Pancreas (tissue), 10 donors: ENCODE results near the gene PHGDH. TPM values are rescaled to one million over a fixed set of nuclear protein-coding genes. Genes with fewer than 3 reads are reported as not detected.
A peak's percentile ranks its signal among the peaks of the same experiment; 100 is the strongest.

Experiments used
- ATAC-seq, 4 donors: fragments of 200-7000 bp; cut with Tn5 transposase; one replicate each; pipeline versions ENCODE4 v1.8.0 to v1.9.1; 2020; ENCODE audit warnings: mild to moderate bottlenecking in 4 of 4, moderate library complexity in 4 of 4
- DNase-seq, 6 donors: peaks; one replicate each; pipeline ENCODE4 v3.0.0-alpha.2; 2020
- FAIRE-seq: peaks from 2 replicates; lab custom pipeline; 2012; peaks lifted over from hg19 to GRCh38; lab: Jason Lieb, UNC
- H3K27ac ChIP-seq, 4 donors: fragments of 200-600 bp; sonication (generic); 1 replicate in 3 of 4; 2 replicates in 1 of 4; pipeline versions ENCODE4 v1.5.0 to v1.8.0; 2020
- H3K27me3 ChIP-seq, 4 donors: fragments of 200-600 bp; one replicate each; pipeline ENCODE4 v1.8.0; 2021
- H3K36me3 ChIP-seq, 3 donors: fragments of 200-600 bp; sonication (generic) in 1 of 3; one replicate each; pipeline versions ENCODE4 v1.5.0 to v1.8.0; 2020 to 2021
- H3K4me1 ChIP-seq, 3 donors: fragments of 200-600 bp; one replicate each; pipeline ENCODE4 v1.8.0; 2021
- H3K4me3 ChIP-seq, 4 donors: fragments of 200-600 bp; sonication (generic) in 2 of 4; one replicate each; pipeline versions ENCODE4 v1.5.0 to v1.8.0; 2020 to 2021
- H3K9me3 ChIP-seq, 4 donors: fragments of 200-600 bp; one replicate each; pipeline ENCODE4 v1.8.0; 2021
- CTCF ChIP-seq, 4 donors: fragments of 200-600 bp; sonication (generic) in 3 of 4; IDR thresholded peaks; one replicate each; pipeline versions ENCODE4 v1.5.0 to v1.8.0; 2021; ENCODE audit warnings: antibody characterized with exemption in 4 of 4
- WGBS, 2 donors: extraction: QIAGEN DNeasy Blood & Tissue Kit; methylation state at CpG; one replicate each; pipeline ENCODE4 v1.1.7; 2013; 5-methylcytosine and 5-hydroxymethylcytosine counted together
- intact Hi-C, 3 donors: fragments of 100-400 bp; cut with DNase I; formaldehyde crosslinking; loops; one replicate each; pipeline versions ENCODE4 v1.11.1 to v1.14.2; 2022
- polyA plus RNA-seq, 2 donors: library from polyadenylated mRNA; stranded (reverse); fragments of 200-250 nt; gene quantifications; one replicate each; pipeline ENCODE4 v1.2.3, GENCODE V29; 2013
- total RNA-seq, 6 donors: library from RNA; stranded (reverse); fragmentation: NEBNext Ultra II Directional in 4 of 6; extraction: Animal tissue kit (Norgen Biotek cat#: 25700) in 4 of 6; gene quantifications; one replicate each; pipeline versions ENCODE4 v1.2.1 to v1.2.4, GENCODE V29; 2021 to 2023
- donor health status: healthy with polysubstance abuse.
- donor health status: DM: no; HTN: no; CAD: no; lungs with moderate emphysema.
- donor health status: DM: no; HTN: no; CAD: no.
- donor health status: control.
- donor health status: control.
- donor health status: Bipolar disorder and iron deficiency.
- donor health status: DM: yes; HTN: yes; CAD: no.
- donor health status: DM: no; HTN: no; CAD: no.
- donor health status: DM: no; HTN: no; CAD: no.
- donor health status: DM: yes; HTN: yes; CAD: no.

PHGDH gene
- total and polyA plus RNA-seq, 8 donors, result 28.2 to 357 (median 70.4) TPM

GRCh38 chr1:119673171-119673940 is 38.4 kb upstream of the PHGDH start:
- intact Hi-C loops, result loop anchor here in 1 of 3 donors (10.0 kb wide), 1 partner anchor 129 kb away; no protein-coding TSS in a partner anchor
- H3K4me3 ChIP-seq, result no peak overlapping the region
- H3K36me3 ChIP-seq, result no peaks in the 10 kb centered on the region
- no peaks in the 10 kb centered on the region for H3K9me3 ChIP-seq
- no peaks in the 10 kb centered on the region for H3K27me3 ChIP-seq
- ATAC-seq (no peak), DNase-seq (no peak), FAIRE-seq (no peak)
- H3K27ac ChIP-seq, result peak overlapping the region in 2 of 4 donors; percentile 45 to 57
- peaks cover 0 to 11% (median 7%) of the 10 kb centered on the region in 3 donors for H3K4me1 ChIP-seq
- no peak for TF ChIP-seq CTCF (IDR thresholded peaks at IDR 0.05)
- 86 to 88% methylated on average over 4 of the region's 4 CpGs for WGBS, 2 donors

GRCh38 chr1:119674111-119674526 is 37.6 kb upstream of the PHGDH start:
- FAIRE-seq, result no peak
- no peak for TF ChIP-seq CTCF (IDR thresholded peaks at IDR 0.05)
- intact Hi-C loops, result loop anchor here in 1 of 3 donors (10.0 kb wide), 1 partner anchor 129 kb away; no protein-coding TSS in a partner anchor
- 80 to 82% methylated on average over 4 of the region's 4 CpGs for WGBS, 2 donors
- Histone ChIP-seq H3K9me3 (no peaks in the 10 kb centered on the region), H3K4me1 (peaks cover 0 to 11% (median 7%) of the 10 kb centered on the region in 3 donors), H3K27ac (peak overlapping the region in 2 of 4 donors; percentile 45 to 57), H3K27me3 (no peaks in the 10 kb centered on the region), H3K4me3 (no peak overlapping the region), H3K36me3 (no peaks in the 10 kb centered on the region)
- DNase-seq, result no peak
- no peak for ATAC-seq

- peak overlapping the region; percentile 20 to 73 (median 52) for H3K27ac ChIP-seq
- no peaks in the 10 kb centered on the region for H3K9me3 ChIP-seq
- H3K4me1 ChIP-seq, result peaks cover 0 to 11% (median 7%) of the 10 kb centered on the region in 3 donors
- peak in 3 of 4 donors; percentile 47 to 55 (median 49) for TF ChIP-seq CTCF (IDR thresholded peaks at IDR 0.05)
- FAIRE-seq (no peak), ATAC-seq (peak; percentile 25 to 84 (median 80)), DNase-seq (peak in 5 of 6 donors; percentile 58 to 79 (median 61))
- intact Hi-C loops, result loop anchor here in 1 of 3 donors (10.0 kb wide), 1 partner anchor 130 kb away; no protein-coding TSS in a partner anchor
- H3K27me3 ChIP-seq, result no peaks in the 10 kb centered on the region
- H3K4me3 ChIP-seq, result peak overlapping the region in 1 of 4 donors; percentile 36
- 16 to 21% methylated on average over 6 of the region's 6 CpGs for WGBS, 2 donors
- H3K36me3 ChIP-seq, result no peaks in the 10 kb centered on the region
Measured at GRCh38 chr1:119674835-119675289, 36.9 kb upstream of the PHGDH start.

- 3 to 6% methylated on average over 16 of the region's 16 CpGs for WGBS, 2 donors
- H3K27me3 ChIP-seq, result no peaks in the 10 kb centered on the region
Measured at GRCh38 chr1:119675349-119676345, 36.1 kb upstream of the PHGDH start.

More at GRCh38 chr1:119675349-119676345, 36.1 kb upstream of the PHGDH start:
- ATAC-seq (peak; percentile 67 to 88 (median 79)), FAIRE-seq (peak; percentile 60), DNase-seq (peak in 5 of 6 donors; percentile 63 to 83 (median 72))
- peak overlapping the region; percentile 20 to 73 (median 55) for H3K27ac ChIP-seq
- no peaks in the 10 kb centered on the region for H3K36me3 ChIP-seq
- intact Hi-C loops, result loop anchor here in 1 of 3 donors (10.0 kb wide), 1 partner anchor 131 kb away; no protein-coding TSS in a partner anchor
- H3K9me3 ChIP-seq, result no peaks in the 10 kb centered on the region
- TF ChIP-seq CTCF (IDR thresholded peaks at IDR 0.05), result peak; percentile 64 to 88 (median 82)
- H3K4me1 ChIP-seq, result peaks cover 0 to 11% (median 7%) of the 10 kb centered on the region in 3 donors
- H3K4me3 ChIP-seq, result peak overlapping the region in 2 of 4 donors; percentile 26 to 36
